PC-9 (cell line): ENCODE data around the gene MAGI1.

Experiments
- EZH2 ChIP-seq: fragments of 200-600 bp; sonication (generic); IDR thresholded peaks from 2 replicates; pipeline ENCODE4 v1.8.0; 2017; ENCODE audit warnings: antibody characterized with exemption, low read depth
- TF ChIP-seq, protein P1 (sequence below): fragments of 200-600 bp; sonication (generic); conservative IDR thresholded peaks from 2 replicates; pipeline ENCODE4 v1.6.1; 2017; ENCODE audit warnings: mixed run types, antibody characterized with exemption, mild to moderate bottlenecking, moderate library complexity

DNA sequence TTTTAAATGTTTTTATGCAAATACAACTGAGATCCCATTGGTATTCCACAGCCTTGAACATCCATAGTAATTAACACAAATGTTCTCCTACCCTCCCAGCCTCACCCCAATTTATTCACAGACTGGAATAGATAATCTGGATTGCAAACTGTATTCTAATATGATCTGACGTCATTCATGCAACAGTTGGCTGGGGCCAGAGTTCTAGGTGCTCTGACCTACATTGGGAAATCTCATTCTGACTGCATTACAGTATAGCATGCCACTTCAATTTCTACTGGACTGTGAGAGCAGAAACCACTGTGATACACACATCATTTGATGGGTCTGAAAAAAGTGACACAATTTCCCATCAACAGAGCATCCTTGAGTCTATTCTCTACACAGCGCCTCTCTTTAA lies 403.1 kb downstream of the MAGI1 start:
- TF ChIP-seq, protein P1, sequence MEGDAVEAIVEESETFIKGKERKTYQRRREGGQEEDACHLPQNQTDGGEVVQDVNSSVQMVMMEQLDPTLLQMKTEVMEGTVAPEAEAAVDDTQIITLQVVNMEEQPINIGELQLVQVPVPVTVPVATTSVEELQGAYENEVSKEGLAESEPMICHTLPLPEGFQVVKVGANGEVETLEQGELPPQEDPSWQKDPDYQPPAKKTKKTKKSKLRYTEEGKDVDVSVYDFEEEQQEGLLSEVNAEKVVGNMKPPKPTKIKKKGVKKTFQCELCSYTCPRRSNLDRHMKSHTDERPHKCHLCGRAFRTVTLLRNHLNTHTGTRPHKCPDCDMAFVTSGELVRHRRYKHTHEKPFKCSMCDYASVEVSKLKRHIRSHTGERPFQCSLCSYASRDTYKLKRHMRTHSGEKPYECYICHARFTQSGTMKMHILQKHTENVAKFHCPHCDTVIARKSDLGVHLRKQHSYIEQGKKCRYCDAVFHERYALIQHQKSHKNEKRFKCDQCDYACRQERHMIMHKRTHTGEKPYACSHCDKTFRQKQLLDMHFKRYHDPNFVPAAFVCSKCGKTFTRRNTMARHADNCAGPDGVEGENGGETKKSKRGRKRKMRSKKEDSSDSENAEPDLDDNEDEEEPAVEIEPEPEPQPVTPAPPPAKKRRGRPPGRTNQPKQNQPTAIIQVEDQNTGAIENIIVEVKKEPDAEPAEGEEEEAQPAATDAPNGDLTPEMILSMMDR: no peak
- no peak for TF ChIP-seq EZH2
